Activated T-cell treated with anti-CD3 and anti-CD28 coated beads for 1 hour (primary cell): ENCODE measurements around the gene ING1.
"Not testable (repeated sequence)": the region's sequence is repeated elsewhere in the genome, so short reads cannot be mapped to it uniquely, and the experiment has no call there.

ENCODE experiments used
- DNase-seq: peaks from one replicate; pipeline ENCODE4 v3.0.0-alpha.2; 2020; ENCODE audit warnings: low read depth

The ING1 gene, protein sequence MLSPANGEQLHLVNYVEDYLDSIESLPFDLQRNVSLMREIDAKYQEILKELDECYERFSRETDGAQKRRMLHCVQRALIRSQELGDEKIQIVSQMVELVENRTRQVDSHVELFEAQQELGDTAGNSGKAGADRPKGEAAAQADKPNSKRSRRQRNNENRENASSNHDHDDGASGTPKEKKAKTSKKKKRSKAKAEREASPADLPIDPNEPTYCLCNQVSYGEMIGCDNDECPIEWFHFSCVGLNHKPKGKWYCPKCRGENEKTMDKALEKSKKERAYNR

DNA sequence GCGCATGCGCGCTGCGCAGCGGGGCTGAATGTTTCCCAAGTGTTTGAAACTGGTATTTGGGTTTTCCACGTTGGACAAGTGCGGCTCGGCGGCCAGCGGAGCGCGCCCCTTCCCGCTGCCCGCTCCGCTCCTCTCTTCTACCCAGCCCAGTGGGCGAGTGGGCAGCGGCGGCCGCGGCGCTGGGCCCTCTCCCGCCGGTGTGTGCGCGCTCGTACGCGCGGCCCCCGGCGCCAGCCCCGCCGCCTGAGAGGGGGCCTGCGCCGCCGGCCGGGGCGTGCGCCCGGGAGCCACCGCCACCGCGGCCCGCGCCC lies at the start of gene ING1:
TSS of gene ING1 (plus strand) at position 59 of the 311 bp plus-strand sequence. CDS start 450 bp downstream, outside the sequence.
- no peak for DNase-seq

DNA sequence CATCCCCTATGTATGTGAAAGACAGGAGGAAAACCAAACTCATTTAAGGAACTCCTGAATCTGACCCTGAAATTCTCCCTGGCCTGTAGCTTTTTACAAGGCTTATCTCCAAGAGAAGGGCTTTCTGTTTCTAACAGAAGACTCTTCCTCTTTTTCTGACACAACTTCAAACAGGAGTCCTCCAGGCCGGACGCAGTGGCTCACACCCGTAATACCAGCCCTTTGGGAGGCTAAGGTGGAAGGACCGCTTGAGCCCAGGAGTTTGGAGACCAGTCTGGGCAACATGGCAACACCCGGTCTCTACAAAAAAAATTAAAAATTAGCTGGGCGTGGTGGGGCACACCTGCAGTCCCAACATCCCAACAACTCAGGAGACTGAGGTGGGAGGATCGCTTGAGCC lies 49.5 kb upstream of the ING1 start:
- no peak for DNase-seq

DNA sequence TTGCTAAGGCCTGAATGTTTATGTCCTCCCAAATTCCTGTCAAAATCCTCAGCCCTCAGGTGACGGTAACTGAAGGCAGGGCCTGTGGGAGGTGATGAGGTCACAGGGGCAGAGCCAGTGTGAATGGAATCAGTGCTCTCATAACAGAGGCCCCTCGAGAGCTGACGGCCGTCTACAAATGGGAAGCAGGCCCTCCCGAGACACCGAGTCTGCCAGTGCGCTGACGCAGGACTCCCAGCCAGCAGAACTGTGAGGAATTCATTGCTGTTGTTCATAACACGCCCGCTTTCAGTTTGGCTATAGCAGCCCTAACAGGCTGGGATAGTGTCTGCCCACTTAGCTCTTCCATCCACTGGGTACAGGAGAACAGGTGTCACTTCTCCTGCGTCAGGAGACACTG lies 48.8 kb upstream of the ING1 start:
- DNase-seq, result no peak

DNA sequence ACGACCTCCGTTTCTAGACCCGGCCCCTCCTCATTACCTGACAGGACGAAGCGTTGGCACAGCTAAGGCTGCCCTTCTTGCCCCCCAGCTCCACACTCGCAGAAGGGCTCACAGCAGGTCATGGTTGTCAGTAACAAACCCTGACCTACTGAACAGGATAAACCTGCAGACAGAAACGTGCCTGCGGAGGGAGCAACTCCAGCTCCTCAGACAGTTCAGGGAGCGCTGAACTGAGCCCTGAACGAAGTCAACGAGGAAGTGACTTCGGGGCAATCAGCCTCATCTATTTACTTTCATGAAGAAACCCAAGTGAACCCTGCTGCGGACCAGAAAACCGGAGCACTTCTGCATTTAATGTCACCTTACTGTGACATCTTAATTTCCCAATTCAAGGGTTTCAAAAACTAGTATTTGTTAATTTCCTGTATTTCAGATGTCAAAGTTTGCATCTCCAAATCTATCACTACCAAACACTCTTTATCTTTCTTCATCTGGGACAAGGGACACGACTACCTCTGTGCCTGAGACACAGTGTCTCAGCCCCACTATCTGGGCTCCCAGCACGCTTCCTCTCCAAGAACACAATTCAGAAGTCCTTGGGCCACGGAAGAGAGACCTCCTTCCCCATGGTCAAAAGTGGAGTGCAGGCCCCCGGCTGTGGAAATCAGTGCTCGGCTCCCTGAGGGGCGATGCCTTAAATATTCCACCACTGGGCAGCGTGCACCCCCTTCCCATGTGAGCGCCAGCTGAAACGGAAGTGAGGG lies 47.8 kb upstream of the ING1 start:
- DNase-seq, result no peak

DNA sequence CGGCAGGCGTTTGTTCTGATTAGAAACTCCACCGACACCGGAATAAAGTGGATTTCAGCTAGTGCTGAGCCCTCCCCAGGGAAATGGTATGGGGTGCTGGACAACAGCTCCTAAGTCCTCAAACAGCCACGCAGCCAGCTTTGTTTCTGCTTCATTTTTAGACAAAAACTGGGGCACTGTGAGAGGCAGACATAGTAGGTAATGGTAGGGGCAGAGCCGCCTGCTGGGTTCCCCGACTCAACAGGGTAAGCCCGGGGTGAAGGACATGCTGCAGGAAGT lies 47.3 kb upstream of the ING1 start:
- no peak for DNase-seq

DNA sequence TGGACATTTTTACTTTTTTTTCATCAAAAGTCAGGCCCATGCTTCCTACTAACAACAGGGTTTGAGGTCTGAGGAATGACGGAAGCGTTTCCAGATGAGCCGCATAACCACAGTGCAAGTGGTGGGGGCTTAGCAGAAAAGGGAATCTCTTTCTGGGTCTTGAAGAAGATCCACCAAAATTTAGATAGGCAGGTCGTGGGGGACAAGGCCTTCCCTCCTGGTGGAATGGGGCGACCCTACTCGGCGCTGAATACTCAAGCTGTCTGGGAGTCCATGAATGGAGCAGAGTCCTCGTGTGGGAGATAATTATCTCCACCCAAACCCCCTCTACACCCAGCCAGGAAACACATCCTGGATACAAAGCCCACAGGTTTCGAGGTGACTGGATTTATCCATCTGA lies 44.5 kb upstream of the ING1 start:
- no peak for DNase-seq

DNA sequence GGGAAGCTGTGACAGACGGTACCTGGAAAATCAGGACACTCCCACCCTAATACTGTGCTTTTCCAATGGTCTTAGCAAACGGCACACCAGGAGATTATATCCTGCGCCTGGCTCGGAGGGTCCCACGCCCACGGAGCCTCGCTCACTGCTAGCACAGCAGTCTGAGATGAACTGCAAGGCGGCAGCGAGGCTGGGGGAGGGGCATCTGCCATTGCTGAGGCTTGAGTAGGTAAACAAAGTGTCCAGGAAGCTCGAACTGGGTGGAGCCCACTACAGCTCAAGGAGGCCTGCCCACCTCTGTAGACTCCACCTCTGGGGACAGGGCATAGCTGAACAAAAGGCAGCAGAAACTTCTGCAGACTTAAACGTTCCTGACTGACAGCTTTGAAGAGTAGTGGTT lies 43.7 kb upstream of the ING1 start:
- not testable (repeated sequence) for DNase-seq

DNA sequence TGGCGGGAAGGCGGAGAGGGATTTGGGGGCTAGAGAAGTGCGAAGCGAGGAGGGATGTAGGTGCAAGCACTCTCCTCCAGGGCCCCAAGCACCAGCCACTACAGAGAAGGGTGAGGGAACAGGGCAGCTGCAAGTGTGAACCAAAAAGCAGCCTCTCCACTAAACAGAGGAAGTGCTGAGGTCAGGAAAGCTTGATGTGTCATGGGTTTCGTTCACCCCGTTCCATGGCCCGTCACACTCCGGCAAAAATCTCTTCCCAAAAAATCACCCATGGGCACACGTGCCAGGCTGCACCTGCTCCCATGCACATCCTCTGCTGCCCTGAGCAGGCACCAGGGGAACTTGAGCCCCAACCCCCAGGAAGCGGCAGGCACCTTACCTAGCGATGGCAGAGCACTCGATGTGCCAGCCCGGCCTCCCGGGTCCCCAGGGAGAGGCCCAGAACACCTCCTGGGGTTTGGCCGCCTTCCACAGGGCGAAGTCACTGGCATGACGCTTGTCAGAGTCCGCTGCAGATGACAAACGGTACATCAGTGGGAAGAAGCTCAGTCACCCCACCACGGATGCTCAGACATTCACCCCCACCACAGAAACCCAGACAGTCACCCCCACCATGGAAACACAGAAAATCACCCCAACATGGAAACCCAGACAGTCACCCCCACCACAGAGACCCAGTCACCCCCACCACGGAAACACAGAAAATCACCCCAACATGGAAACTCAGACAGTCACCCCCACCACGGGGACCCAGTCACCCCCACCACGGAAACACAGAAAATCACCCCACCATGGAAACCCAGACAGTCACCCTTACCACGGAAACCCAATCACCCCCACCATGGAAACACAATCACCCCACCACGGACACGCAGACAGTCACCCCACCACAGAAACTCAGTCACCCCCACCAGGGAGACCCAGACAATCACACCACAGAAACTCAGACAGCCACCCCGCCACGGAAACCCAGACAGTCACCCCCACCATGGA lies 36.6 kb upstream of the ING1 start:
- DNase-seq, result no peak

DNA sequence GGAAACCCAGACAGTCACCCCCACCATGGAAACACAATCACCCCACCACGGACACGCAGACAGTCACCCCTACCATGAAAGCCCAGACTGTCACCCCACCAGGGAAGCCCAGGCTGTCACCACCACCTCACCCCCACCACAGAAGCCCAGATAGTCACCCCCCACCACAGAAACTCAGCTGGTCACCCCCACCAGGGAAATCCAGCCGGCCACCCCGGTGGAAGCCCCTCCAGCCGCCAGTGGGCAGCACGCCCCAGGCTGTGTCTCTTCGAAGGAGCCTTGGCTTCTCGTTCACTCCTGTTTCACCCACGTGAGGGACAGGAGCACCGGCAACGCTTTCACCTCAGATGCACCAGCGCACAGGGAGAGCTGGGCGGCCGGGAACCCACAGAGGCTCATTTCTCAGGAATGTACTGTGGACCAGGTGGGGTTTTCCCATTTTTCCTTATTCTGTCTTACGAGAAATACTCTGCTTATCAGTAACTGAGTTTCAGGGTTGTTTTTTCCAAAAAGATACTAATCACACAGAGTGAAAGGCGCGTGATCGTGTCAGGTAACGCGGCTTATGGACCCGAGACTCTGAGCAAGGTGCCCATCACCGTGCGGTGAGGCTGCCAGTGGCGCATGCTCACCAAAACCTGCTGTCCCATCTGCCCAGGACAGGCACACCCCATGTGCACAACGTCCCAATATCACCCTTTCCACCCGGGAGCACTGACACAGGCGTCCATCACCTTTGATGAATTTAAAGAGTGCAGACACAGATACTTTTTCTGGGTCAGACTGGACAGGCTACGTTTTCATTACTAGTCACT lies 35.6 kb upstream of the ING1 start:
- no peak for DNase-seq

DNA sequence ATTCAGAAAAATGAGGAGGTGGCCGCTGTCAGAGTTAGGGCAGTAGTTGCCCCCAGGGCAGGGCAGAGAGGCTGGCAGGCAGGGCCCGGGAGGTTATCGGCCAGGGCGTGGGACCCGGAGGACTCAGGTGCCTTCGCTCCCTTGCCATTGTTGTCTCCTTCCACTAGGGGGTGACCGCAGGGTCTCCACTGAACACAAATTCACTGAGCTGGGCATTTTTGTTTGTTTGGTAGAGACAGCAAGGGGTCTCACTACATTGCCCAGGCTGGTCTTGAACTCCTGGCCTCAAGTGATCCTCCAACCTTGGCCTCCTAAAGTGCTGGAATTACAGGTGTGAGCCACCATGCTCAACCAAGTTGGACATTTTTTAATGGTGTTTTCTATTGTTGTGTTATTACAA lies 32.6 kb upstream of the ING1 start:
- DNase-seq, result no peak

DNA sequence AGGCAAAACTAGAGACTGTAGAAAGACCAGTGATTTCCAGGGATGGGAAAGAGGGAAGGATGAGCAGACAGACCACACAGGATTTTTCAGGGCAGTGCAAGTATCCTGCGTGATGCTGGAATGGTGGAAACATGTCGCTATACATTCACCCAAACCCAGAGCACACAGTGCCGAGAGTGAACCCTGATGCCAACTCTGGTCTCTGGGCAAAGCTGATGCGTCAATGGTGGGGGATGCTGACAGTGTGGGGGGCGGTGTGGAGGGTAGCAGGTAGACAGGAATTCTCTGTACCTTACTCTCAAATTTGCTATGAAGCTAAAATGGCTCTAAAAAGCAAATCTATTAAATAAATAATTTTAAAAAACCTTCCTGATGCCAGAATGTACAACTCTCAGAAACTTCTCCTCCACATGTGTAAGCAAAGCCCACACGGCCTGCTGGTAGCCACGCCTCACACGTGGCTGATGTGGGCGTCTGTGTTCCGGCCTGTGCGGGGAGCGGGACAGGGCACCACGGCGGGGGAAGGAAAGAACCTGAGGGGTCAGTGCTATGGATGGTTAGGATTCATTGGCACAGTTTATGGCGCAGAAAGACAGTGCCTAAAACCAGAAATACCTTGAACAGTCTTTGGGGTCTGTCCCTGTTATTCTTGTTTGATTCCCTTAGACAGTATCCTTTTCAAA lies 31.5 kb upstream of the ING1 start:
- DNase-seq, result no peak

DNA sequence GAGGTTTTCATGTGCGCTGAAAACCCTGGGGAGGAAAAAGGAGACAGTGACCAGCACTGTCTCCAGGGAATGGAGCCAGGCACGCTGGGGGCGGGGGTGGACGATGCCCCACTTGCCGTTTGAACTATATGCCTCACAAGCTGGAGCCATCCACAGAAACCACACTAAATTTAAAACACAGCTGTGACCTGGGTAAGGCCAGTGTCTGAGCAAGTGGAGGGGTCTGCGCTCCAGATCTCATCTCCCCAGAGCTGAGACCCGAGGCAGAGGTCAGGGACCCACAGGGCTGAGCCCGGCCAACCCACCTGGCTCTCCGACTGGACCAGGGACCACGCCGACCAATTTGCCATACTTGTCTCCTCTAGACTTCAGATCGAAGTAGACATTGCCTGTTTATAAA lies 30.8 kb upstream of the ING1 start:
- DNase-seq, result no peak

DNA sequence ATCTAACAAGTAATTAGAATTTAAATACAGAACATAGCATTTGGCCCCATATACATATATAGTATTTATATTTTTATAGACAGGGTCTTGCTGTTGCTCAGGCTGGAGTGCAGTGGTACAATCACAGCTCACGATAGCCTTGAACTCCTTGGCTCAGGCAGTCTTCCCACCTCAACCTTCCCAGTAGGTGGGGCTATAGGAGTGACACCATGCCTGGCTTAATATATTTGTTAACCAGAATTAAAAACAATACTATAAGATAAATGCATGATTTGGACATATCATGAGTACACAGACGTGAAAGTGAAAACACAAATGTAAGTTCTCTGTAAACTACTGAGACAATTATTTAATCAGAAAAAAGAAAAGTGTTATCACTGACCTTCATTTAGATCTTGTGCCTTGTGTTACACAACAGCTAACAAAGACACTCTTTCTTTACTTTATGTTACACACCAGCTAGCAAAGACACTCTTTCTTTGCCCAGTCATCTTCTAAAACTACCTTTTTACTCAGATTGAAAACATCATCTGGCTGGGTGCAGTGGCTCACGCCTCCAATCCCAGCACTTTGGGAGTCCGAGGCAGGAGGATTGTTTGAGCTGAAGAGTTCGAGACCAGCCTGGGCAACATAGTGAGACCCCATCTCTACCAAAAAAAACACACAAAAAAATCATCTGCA lies 30.2 kb upstream of the ING1 start:
- no peak for DNase-seq

DNA sequence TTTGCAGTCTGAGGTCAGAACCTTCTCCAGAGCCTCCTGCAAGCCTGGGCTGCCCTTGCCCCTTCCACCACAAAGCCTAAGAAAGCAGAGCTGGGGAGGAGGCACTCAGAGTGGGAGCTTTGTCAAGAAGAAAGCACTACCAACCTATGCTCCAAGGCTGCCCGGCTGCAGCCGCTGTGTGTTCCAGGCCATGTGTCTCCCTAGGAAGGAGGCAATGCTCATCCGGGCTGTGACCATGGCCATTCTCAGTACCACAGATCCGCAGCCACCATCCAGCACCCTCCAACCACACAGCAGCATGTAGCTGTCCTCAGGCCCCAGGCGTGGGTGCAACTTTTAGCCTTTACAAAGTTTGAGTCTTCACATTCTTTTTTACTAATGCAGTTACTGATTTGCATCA lies 29.6 kb upstream of the ING1 start:
- no peak for DNase-seq

DNA sequence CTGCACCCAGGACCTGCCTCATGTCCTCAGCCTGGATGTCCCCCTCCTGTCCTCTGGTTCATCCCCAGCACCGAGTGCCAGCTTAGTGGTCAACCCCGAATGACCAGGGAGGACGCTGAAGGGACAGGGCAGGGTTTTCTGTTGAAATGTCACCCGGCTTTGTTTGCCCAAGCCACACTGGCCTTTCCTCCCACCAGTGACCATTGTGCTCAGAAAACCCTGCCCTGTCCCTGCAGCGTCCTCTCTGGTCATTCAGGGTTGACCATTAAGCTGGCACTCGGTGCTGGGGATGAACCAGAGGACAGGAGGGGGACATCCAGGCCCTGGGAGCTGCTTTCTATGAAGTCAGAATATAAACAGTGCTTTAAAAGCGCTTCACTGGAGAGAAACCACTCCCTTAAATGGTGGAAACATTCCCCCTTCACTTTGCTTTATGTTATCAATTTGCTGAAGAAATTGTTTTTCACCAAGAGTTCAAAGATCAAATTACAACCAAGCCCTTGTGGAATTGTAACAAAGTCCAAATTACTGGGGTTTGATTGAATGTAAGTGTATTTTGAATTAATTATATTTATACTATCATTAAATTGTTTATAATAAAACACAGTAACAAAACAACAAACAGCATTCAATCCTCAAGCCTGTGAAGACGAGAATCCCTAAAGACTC lies 29.0 kb upstream of the ING1 start:
- no peak for DNase-seq

DNA sequence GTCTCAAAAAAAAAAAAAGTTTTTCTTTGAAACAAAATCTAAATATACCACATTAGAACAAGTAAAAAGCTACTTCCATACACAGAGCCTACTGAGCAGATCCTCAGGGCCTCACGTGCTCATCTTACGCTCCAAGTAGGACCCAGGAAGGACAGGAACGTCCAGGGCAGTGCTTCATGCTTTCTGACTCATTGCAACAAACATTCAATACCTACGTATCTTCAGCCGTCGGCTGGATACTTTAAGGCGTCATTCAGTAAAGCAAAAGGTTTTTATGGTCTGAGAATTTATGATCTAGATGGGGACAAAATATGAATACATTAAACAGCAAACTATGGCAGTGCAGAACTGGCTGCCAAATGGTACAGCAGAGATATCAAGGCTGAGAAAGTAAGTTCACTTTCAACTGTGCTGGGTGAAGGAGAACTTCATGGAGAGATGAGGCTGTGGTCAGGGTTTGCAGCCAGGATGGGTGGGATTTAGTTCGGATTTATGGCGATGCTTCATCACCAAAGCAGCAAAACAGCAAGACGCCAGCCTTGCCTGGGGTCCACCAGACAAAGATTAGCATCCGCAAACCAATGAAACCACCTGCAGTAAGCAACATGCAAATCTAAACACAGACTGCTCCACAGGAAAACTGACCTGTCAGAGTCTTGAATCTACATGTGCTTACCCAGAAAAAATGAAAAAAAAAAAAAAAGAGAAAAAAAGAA lies 28.0 kb upstream of the ING1 start:
- DNase-seq, result no peak

DNA sequence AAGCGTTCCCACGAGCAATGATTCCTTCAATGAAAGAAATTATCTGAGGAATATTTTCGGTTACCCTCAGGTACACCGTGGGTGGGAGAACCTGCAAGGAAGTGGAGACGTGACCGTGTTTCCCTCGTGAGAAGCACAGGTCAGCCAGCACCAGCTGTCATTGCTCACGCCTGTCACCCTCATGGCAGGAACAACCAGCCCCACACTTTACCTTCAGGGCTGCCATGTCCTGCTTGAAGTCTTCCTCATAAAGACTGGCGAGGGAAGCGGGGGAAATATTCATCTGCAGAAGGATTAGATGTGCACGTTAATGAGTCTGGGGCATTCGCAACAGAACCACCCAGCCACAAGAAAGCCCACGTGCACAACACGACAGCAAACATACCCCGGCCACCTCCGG lies 25.8 kb upstream of the ING1 start:
- no peak for DNase-seq

DNA sequence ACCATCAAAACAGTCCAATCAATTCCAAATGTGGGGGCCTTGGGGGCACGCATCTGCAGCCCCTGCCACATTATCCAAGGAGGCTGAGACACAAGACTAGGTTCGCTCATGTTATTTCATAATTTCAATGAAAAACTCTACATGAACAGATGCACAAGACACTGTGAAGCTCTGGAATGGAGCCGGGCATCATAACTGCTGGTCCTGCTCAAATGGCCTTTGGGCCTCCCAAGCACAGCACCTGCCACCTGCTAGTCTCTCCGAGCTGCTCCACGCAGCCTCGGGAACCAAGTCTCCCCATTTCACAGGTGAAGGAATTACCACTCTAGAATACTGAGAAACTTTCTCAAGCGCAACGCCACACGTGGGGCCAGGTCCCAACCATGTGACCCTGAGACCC lies 24.5 kb upstream of the ING1 start:
- DNase-seq, result no peak

DNA sequence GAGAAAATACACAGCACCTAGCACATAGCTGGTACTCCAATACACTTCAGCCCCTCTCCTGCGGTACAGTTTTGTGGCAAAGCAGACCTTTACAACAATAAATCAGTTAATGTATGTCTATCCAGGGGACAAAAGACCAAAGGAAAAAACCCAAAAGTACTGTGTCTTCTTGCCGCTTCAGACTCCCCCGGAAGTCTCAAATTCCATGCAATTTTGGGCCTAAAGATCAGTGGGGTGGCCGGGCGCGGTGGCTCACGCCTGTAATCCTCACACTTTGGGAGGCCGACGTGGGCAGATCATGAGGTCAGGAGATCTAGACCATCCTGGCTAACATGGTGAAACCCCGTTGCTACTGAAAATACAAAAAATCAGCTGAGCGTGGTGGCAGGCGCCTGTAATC lies 23.8 kb upstream of the ING1 start:
- DNase-seq, result no peak

DNA sequence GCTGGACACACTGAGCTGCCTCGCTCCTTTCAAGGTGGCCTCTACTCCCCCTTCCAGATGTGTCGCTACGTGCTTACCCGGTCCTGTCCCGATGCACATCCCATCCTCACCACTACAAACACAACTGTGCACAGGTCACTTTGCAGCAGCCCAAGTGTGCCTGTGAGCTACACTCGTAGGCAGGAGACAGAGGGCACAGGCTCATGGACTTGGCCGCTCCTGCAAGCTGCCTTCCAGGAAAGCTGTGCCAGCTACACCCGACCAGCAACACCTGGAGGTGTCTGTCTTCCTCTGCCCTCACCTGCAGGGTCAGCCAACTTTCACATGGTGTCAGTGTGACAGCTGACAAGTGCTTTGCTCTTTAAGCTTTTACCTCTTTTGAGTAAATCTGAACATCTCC lies 23.0 kb upstream of the ING1 start:
- DNase-seq, result no peak
